Loucy (cell line): Measurements from ENCODE around the gene GMIP.
"Not testable (repeated sequence)": the region's sequence is repeated elsewhere in the genome, so short reads cannot be mapped to it uniquely, and the experiment has no call there.

ENCODE experiments used
- H2AFZ ChIP-seq: fragments of 200-600 bp; sonication (generic); 2 replicates; pipeline ENCODE4 v1.6.0; 2016; ENCODE audit warnings: antibody characterized with exemption, mild to moderate bottlenecking, low read length, moderate library complexity
- H3F3A ChIP-seq: fragments of 200-600 bp; 2 replicates; pipeline ENCODE4 v1.6.0; 2016; ENCODE audit warnings: antibody characterized with exemption, low read depth, mild to moderate bottlenecking
- H3K27me3 ChIP-seq: fragments of 200-600 bp; sonication (generic); 2 replicates; pipeline ENCODE4 v1.6.1; 2014; ENCODE audit warnings: low read length, mild to moderate bottlenecking; ENCODE audit not compliant: insufficient read depth, poor library complexity, severe bottlenecking
- H3K36me3 ChIP-seq: fragments of 200-600 bp; sonication (generic); 2 replicates; pipeline ENCODE4 v1.6.1; 2016; ENCODE audit warnings: low read length; ENCODE audit not compliant: insufficient read depth
- H3K4me1 ChIP-seq: fragments of 200-600 bp; sonication (generic); 2 replicates; pipeline ENCODE4 v1.5.1; 2014; ENCODE audit warnings: low read length, mild to moderate bottlenecking; ENCODE audit not compliant: insufficient read depth, poor library complexity, severe bottlenecking
- H3K4me2 ChIP-seq: fragments of 200-600 bp; sonication (generic); 2 replicates; pipeline ENCODE4 v1.6.0; 2014; ENCODE audit warnings: antibody characterized with exemption, low read length, low read depth, mild to moderate bottlenecking; ENCODE audit not compliant: poor library complexity, severe bottlenecking
- H3K4me3 ChIP-seq: fragments of 200-600 bp; sonication (generic); 2 replicates; pipeline ENCODE4 v1.5.1; 2014; ENCODE audit warnings: low read length, mild to moderate bottlenecking, mixed read lengths; ENCODE audit not compliant: poor library complexity, severe bottlenecking
- H3K79me2 ChIP-seq: fragments of 200-600 bp; sonication (generic); 2 replicates; pipeline ENCODE4 v1.6.1; 2014; ENCODE audit warnings: low read length; ENCODE audit not compliant: insufficient read depth
- H3K9ac ChIP-seq: fragments of 200-600 bp; sonication (generic); 2 replicates; pipeline ENCODE4 v1.6.0; 2014; ENCODE audit warnings: mild to moderate bottlenecking, low read depth, low read length, moderate library complexity; ENCODE audit not compliant: poor library complexity, severe bottlenecking
- H3K9me2 ChIP-seq: fragments of 200-600 bp; sonication (generic); replicated peaks from 2 replicates; pipeline ENCODE4 v1.6.1; 2016; ENCODE audit warnings: low read depth, low read length, mixed read lengths
- H3K9me3 ChIP-seq: fragments of 200-600 bp; sonication (generic); 2 replicates; pipeline ENCODE4 v1.6.1; 2014; ENCODE audit warnings: mild to moderate bottlenecking, antibody characterized with exemption, low read length, low read depth; ENCODE audit not compliant: insufficient read depth
- H4K20me1 ChIP-seq: fragments of 200-600 bp; sonication (generic); 2 replicates; pipeline ENCODE4 v1.6.0; 2014; ENCODE audit warnings: antibody characterized with exemption, low read length, mild to moderate bottlenecking; ENCODE audit not compliant: insufficient read depth, poor library complexity, severe bottlenecking
- CTCF ChIP-seq: fragments of 200-600 bp; sonication (generic); conservative IDR thresholded peaks from 2 replicates; pipeline ENCODE4 v1.5.1; 2014; ENCODE audit warnings: mild to moderate bottlenecking, antibody characterized with exemption, low read length
- EZH2phosphoT487 ChIP-seq: fragments of 200-600 bp; IDR thresholded peaks from 2 replicates; pipeline ENCODE4 v1.6.1; 2018; ENCODE audit warnings: antibody characterized with exemption, mild to moderate bottlenecking, moderate library complexity, borderline replicate concordance

Gene GMIP

DNA sequence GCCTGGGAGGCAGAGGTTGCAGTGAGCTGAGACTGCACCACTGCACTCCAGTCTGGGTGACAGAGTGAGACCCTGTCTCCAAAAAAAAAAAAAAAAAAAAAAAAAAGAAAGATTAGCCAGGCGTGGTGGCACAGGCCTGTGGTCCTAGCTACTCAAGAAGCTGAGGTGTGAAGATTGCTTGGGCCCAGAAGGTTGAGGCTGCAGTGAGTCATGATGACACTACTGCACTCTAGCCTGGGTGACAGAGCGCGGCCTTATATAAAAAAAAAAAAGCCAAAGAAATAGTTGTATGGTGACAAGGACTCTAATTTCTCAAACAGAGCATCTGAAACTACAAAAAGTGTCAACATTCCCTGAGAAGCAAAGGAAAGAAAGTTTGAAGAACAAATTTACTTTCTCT lies 28.4 kb downstream of the GMIP start:
- Histone ChIP-seq H3K4me1 (no peaks in the 10 kb centered on the region), H3K9ac (no peak overlapping the region), H3K9me2 (no peaks in the 10 kb centered on the region), H4K20me1 (no peaks in the 10 kb centered on the region), H2AFZ (no peak overlapping the region), H3K27me3 (no peaks in the 10 kb centered on the region), H3F3A (no peaks in the 10 kb centered on the region), H3K4me2 (no peak overlapping the region), H3K4me3 (no peak overlapping the region), H3K79me2 (no peaks in the 10 kb centered on the region), H3K36me3 (no peaks in the 10 kb centered on the region), H3K9me3 (no peaks in the 10 kb centered on the region)
- no peak for TF ChIP-seq EZH2phosphoT487
- no peak for TF ChIP-seq CTCF

GRCh38 chr19:19613506-19613905 lies 30.0 kb downstream of the GMIP start:
- Histone ChIP-seq H4K20me1 (no peaks in the 10 kb centered on the region), H3K4me3 (no peak overlapping the region), H3K36me3 (no peaks in the 10 kb centered on the region), H3K79me2 (no peaks in the 10 kb centered on the region), H3F3A (no peaks in the 10 kb centered on the region), H3K9ac (no peak overlapping the region), H2AFZ (no peak overlapping the region), H3K4me2 (no peak overlapping the region), H3K9me2 (no peaks in the 10 kb centered on the region), H3K4me1 (no peaks in the 10 kb centered on the region), H3K27me3 (no peaks in the 10 kb centered on the region), H3K9me3 (no peaks in the 10 kb centered on the region)
- TF ChIP-seq CTCF, result no peak
- no peak for TF ChIP-seq EZH2phosphoT487

GRCh38 chr19:19610376-19611202 lies 32.9 kb downstream of the GMIP start:
- H3K36me3 ChIP-seq, result no peaks in the 10 kb centered on the region
- H3K27me3 ChIP-seq, result no peaks in the 10 kb centered on the region

DNA sequence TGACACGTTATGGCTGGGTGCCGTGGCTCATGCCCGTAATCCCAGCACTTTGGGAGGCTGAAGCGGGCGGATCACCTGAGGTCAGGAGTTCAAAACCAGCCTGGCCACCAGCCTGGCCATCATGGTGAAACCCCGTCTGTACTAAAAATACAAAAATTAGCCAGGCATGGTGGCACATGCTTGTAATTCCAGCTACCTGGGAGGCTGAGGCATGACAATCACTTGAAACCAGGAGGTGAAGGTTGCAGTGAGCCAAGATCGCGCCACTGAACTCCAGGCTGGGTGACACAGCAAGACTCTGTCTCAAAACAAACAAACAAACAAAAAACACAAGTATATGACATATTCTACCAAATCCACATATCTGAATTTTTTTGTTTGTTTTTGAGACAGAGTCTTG lies 36.8 kb downstream of the GMIP start:
- not testable (repeated sequence) for H3K27me3 ChIP-seq, H3K79me2 ChIP-seq, H3K9me3 ChIP-seq, H4K20me1 ChIP-seq, H3F3A ChIP-seq, H3K4me3 ChIP-seq, H3K9me2 ChIP-seq, H3K9ac ChIP-seq, H3K36me3 ChIP-seq, H3K4me1 ChIP-seq
- peak overlapping the region; percentile 58; the same call in 1 of the 2 replicates for H2AFZ ChIP-seq
- peak overlapping the region; percentile 26 for H3K4me2 ChIP-seq

More at GRCh38 chr19:19610376-19611202, 32.9 kb downstream of the GMIP start:
- Histone ChIP-seq H3K4me3 (no peak overlapping the region), H3F3A (no peaks in the 10 kb centered on the region), H3K9ac (no peak overlapping the region), H3K4me2 (no peak overlapping the region), H3K9me2 (no peaks in the 10 kb centered on the region), H2AFZ (no peak overlapping the region), H4K20me1 (no peaks in the 10 kb centered on the region), H3K79me2 (no peaks in the 10 kb centered on the region), H3K4me1 (peaks cover 4% of the 10 kb centered on the region), H3K9me3 (no peaks in the 10 kb centered on the region)
- TF ChIP-seq EZH2phosphoT487 (no peak), CTCF (no peak)
